ENCODE data around the gene MMP19. TPM values are rescaled to one million over a fixed set of nuclear protein-coding genes. Genes with fewer than 3 reads are reported as not detected.
A peak's percentile ranks its signal among the peaks of the same experiment; 100 is the strongest.

The MMP19 gene
- total RNA-seq, 3 donors from 2014 or later (not counting 1 experiment from before 2014, with no cell fraction given): 0.45 to 0.88 TPM; not detected in 1

- Histone ChIP-seq H3K9me3 (ENCODE audit: control insufficient read depth, insufficient read depth, low read length) (no peaks in the 10 kb centered on the region), H3K27ac (ENCODE audit: low read length) (no peak overlapping the region), H3K4me3 (ENCODE audit: low read length) (no peak overlapping the region), H3K4me1 (ENCODE audit: control insufficient read depth, insufficient read depth, low read length) (no peaks in the 10 kb centered on the region), H3K27me3 (ENCODE audit: control insufficient read depth, insufficient read depth, low read length) (no peaks in the 10 kb centered on the region), H3K36me3 (ENCODE audit: control insufficient read depth, insufficient read depth, low read length) (no peaks in the 10 kb centered on the region)
- ATAC-seq: peak in 1 of 3 donors; percentile 35
- DNase-seq: no peak
- H3K9me3 Mint-ChIP-seq: no peaks in the 10 kb centered on the region
- no peak overlapping the region for H3K4me3 Mint-ChIP-seq
- H3K27me3 Mint-ChIP-seq (ENCODE audit: low read depth in 2 of 2): peaks cover 14 to 24% of the 10 kb centered on the region in 2 donors
- WGBS (ENCODE audit: insufficient coverage): 74% methylated on average over 4 of the region's 6 CpGs
- no peak for TF ChIP-seq CTCF (IDR thresholded peaks at IDR 0.05)
- H3K4me1 Mint-ChIP-seq: no peaks in the 10 kb centered on the region
- H3K27ac Mint-ChIP-seq: no peak overlapping the region
- H3K36me3 Mint-ChIP-seq: no peaks in the 10 kb centered on the region
- intact Hi-C loops (cut with micrococcal nuclease): no loop called here
Observed at GRCh38 chr12:55847603-55848291, 5.0 kb upstream of the MMP19 start.

- H3K9me3 Mint-ChIP-seq: no peaks in the 10 kb centered on the region
- intact Hi-C loops (cut with micrococcal nuclease): no loop called here
- H3K27ac ChIP-seq (ENCODE audit: low read length): no peak overlapping the region
- no peaks in the 10 kb centered on the region for H3K4me1 Mint-ChIP-seq
- H3K9me3 ChIP-seq (ENCODE audit: control insufficient read depth, insufficient read depth, low read length): no peaks in the 10 kb centered on the region
- H3K4me3 ChIP-seq (ENCODE audit: low read length): no peak overlapping the region
- no peaks in the 10 kb centered on the region for H3K4me1 ChIP-seq (ENCODE audit: control insufficient read depth, insufficient read depth, low read length)
- H3K4me3 Mint-ChIP-seq: no peak overlapping the region
- H3K27me3 Mint-ChIP-seq (ENCODE audit: low read depth in 2 of 2): peaks cover 17 to 24% of the 10 kb centered on the region in 2 donors
- TF ChIP-seq CTCF (IDR thresholded peaks at IDR 0.05): no peak
- H3K27me3 ChIP-seq (ENCODE audit: control insufficient read depth, insufficient read depth, low read length): no peaks in the 10 kb centered on the region
- DNase-seq: no peak
- H3K36me3 Mint-ChIP-seq: no peaks in the 10 kb centered on the region
- ATAC-seq: no peak
- 46% methylated on average over 3 of the region's 3 CpGs for WGBS (ENCODE audit: insufficient coverage)
- no peaks in the 10 kb centered on the region for H3K36me3 ChIP-seq (ENCODE audit: control insufficient read depth, insufficient read depth, low read length)
- no peak overlapping the region for H3K27ac Mint-ChIP-seq
Observed at GRCh38 chr12:55847033-55847432, 4.3 kb upstream of the MMP19 start.

- Mint-ChIP-seq H3K27me3 (ENCODE audit: low read depth in 2 of 2) (peaks cover 16 to 22% of the 10 kb centered on the region in 2 donors), H3K36me3 (no peaks in the 10 kb centered on the region), H3K4me1 (no peaks in the 10 kb centered on the region), H3K27ac (no peak overlapping the region), H3K4me3 (no peak overlapping the region), H3K9me3 (no peaks in the 10 kb centered on the region)
- intact Hi-C loops (cut with micrococcal nuclease): no loop called here
- WGBS (ENCODE audit: insufficient coverage): 86% methylated on average over 6 of the region's 7 CpGs
- Histone ChIP-seq H3K4me1 (ENCODE audit: control insufficient read depth, insufficient read depth, low read length) (no peaks in the 10 kb centered on the region), H3K27me3 (ENCODE audit: control insufficient read depth, insufficient read depth, low read length) (no peaks in the 10 kb centered on the region), H3K4me3 (ENCODE audit: low read length) (no peak overlapping the region), H3K27ac (ENCODE audit: low read length) (no peak overlapping the region), H3K9me3 (ENCODE audit: control insufficient read depth, insufficient read depth, low read length) (no peaks in the 10 kb centered on the region), H3K36me3 (ENCODE audit: control insufficient read depth, insufficient read depth, low read length) (no peaks in the 10 kb centered on the region)
- ATAC-seq (no peak), DNase-seq (no peak)
- no peak for TF ChIP-seq CTCF (IDR thresholded peaks at IDR 0.05)
Observed at GRCh38 chr12:55845785-55846496, 3.2 kb upstream of the MMP19 start.

Data from natural killer cell (primary cell).